GM23338 (cell line): Measurements from ENCODE around the gene RAMACL. TPM values are rescaled to one million over a fixed set of nuclear protein-coding genes. Genes with fewer than 3 reads are reported as not detected.
A peak's percentile ranks its signal among the peaks of the same experiment; 100 is the strongest.

ENCODE experiments used
- ATAC-seq: fragments of 200-7000 bp; cut with Tn5 transposase; 3 replicates; pipeline ENCODE4 v1.9.1; 2020
- DNase-seq: peaks from one replicate; pipeline ENCODE4 v3.0.0-alpha.2; 2015; ENCODE audit warnings: low spot score
- H2AFZ ChIP-seq: fragments of 200-600 bp; sonication (generic); 2 replicates; pipeline ENCODE4 v1.8.0; 2016; ENCODE audit warnings: antibody characterized with exemption, mild to moderate bottlenecking, moderate library complexity
- H3F3A ChIP-seq: fragments of 200-600 bp; sonication (generic); replicated peaks from 2 replicates; pipeline ENCODE4 v1.8.0; 2017; ENCODE audit warnings: antibody characterized with exemption, mixed run types, low read depth
- H3K27ac ChIP-seq: fragments of 200-600 bp; sonication (generic); 2 replicates; pipeline ENCODE4 v1.6.1; 2016; ENCODE audit warnings: low read depth
- H3K27me3 ChIP-seq: fragments of 200-600 bp; sonication (generic); 2 replicates; pipeline ENCODE4 v1.8.0; 2016; ENCODE audit warnings: mild to moderate bottlenecking, mixed run types, moderate library complexity; ENCODE audit not compliant: insufficient read depth
- H3K36me3 ChIP-seq: fragments of 200-600 bp; sonication (generic); 2 replicates; pipeline ENCODE4 v1.8.0; 2016; ENCODE audit warnings: mild to moderate bottlenecking; ENCODE audit not compliant: insufficient read depth
- H3K4me1 ChIP-seq: fragments of 200-600 bp; sonication (generic); 2 replicates; pipeline ENCODE4 v1.8.0; 2016; ENCODE audit warnings: mild to moderate bottlenecking, moderate library complexity; ENCODE audit not compliant: insufficient read depth
- H3K4me2 ChIP-seq: fragments of 200-600 bp; sonication (generic); 2 replicates; pipeline ENCODE4 v1.7.1; 2017; ENCODE audit warnings: mixed run types
- H3K4me3 ChIP-seq: fragments of 200-600 bp; sonication (generic); 2 replicates; pipeline ENCODE4 v1.6.1; 2016; ENCODE audit warnings: mixed run types
- H3K79me2 ChIP-seq: fragments of 200-600 bp; sonication (generic); replicated peaks from 2 replicates; pipeline ENCODE4 v1.8.0; 2017; ENCODE audit warnings: mild to moderate bottlenecking; ENCODE audit not compliant: insufficient read depth
- H3K9me2 ChIP-seq: fragments of 200-600 bp; sonication (generic); 2 replicates; pipeline ENCODE4 v1.8.0; 2017; ENCODE audit not compliant: insufficient read depth
- H4K20me1 ChIP-seq: fragments of 200-600 bp; sonication (generic); replicated peaks from 2 replicates; pipeline ENCODE4 v1.8.0; 2017; ENCODE audit warnings: mild to moderate bottlenecking; ENCODE audit not compliant: insufficient read depth
- H3K27ac Mint-ChIP-seq: 2 replicates; pipeline ENCODE4 v1.8.0; 2020; ENCODE audit warnings: inconsistent platforms, mild to moderate bottlenecking, moderate library complexity, mixed read lengths
- H3K27me3 Mint-ChIP-seq: 3 replicates; pipeline ENCODE4 v1.8.0; 2022; ENCODE audit warnings: low read depth, mild to moderate bottlenecking, moderate library complexity, mixed read lengths, inconsistent platforms; ENCODE audit not compliant: insufficient read depth, poor library complexity
- H3K36me3 Mint-ChIP-seq: 3 replicates; pipeline ENCODE4 v1.8.0; 2021; ENCODE audit warnings: low read depth, mild to moderate bottlenecking, inconsistent platforms, moderate library complexity, mixed read lengths
- H3K4me1 Mint-ChIP-seq: 3 replicates; pipeline ENCODE4 v1.8.0; 2020; ENCODE audit warnings: mild to moderate bottlenecking, inconsistent platforms, mixed read lengths
- H3K4me3 Mint-ChIP-seq: 3 replicates; pipeline ENCODE4 v1.8.0; 2021; ENCODE audit warnings: moderate library complexity, mild to moderate bottlenecking, inconsistent platforms, mixed read lengths
- H3K9me3 Mint-ChIP-seq: 3 replicates; pipeline ENCODE4 v1.8.0; 2020; ENCODE audit warnings: moderate library complexity, mild to moderate bottlenecking, inconsistent platforms, mixed read lengths
- CREB1 ChIP-seq: fragments of 250-450 bp; sonication (Bioruptor Pico); IDR thresholded peaks from 2 replicates; pipeline ENCODE4 v1.5.0; 2020; ENCODE audit warnings: low read depth, mild to moderate bottlenecking, moderate library complexity
- EZH2 ChIP-seq: fragments of 200-600 bp; sonication (generic); IDR thresholded peaks from one replicate; pipeline ENCODE4 v1.8.0; 2017; ENCODE audit warnings: antibody characterized with exemption, mild to moderate bottlenecking, low read depth; ENCODE audit not compliant: unreplicated experiment
- EZH2phosphoT487 ChIP-seq: fragments of 200-600 bp; sonication (generic); IDR thresholded peaks from one replicate; pipeline ENCODE4 v1.8.1; 2018; ENCODE audit warnings: antibody characterized with exemption; ENCODE audit not compliant: unreplicated experiment
- JUNB ChIP-seq: IDR thresholded peaks from one replicate; pipeline ENCODE4 v1.6.1; 2016; ENCODE audit warnings: antibody characterized with exemption; ENCODE audit not compliant: unreplicated experiment
- NANOG ChIP-seq: IDR thresholded peaks from 2 replicates; pipeline ENCODE4 v1.6.1; 2016; ENCODE audit warnings: antibody characterized with exemption, borderline replicate concordance
- POLR2AphosphoS5 ChIP-seq: IDR thresholded peaks from 2 replicates; pipeline ENCODE4 v1.6.1; 2016; ENCODE audit warnings: antibody characterized with exemption, low read depth
- STAT1 ChIP-seq: IDR thresholded peaks from one replicate; pipeline ENCODE4 v1.6.1; 2016; ENCODE audit warnings: antibody characterized with exemption; ENCODE audit not compliant: unreplicated experiment
- ZNF114 ChIP-seq: fragments of 250-450 bp; sonication (Bioruptor Pico); IDR thresholded peaks from 2 replicates; pipeline ENCODE4 v1.5.0; 2020; ENCODE audit warnings: mild to moderate bottlenecking, moderate library complexity
- ZNF331 ChIP-seq: fragments of 250-450 bp; sonication (Bioruptor Pico); IDR thresholded peaks from 2 replicates; pipeline ENCODE4 v1.5.0; 2020; ENCODE audit warnings: low read depth, mild to moderate bottlenecking, moderate library complexity
- polyA plus RNA-seq: library from polyadenylated mRNA; unstranded; fragments of >200 nt; fragmentation: Nextera tagmentation; extraction: Ambion mirVana; gene quantifications from 2 replicates; pipeline ENCODE4 v1.2.1, GENCODE V29; 2016
- total RNA-seq: library from RNA; depleted of rRNA; stranded (reverse); fragments of >200 nt; shearing (Covaris generic); gene quantifications from 2 replicates; pipeline ENCODE4 v1.2.3, GENCODE V29; 2014
- TF ChIP-seq, protein P1 (sequence below): IDR thresholded peaks from 2 replicates; pipeline ENCODE4 v1.6.1; 2016; ENCODE audit warnings: antibody characterized with exemption
- TF ChIP-seq, protein P2 (sequence below): IDR thresholded peaks from one replicate; pipeline ENCODE4 v1.6.1; 2018; ENCODE audit warnings: antibody characterized with exemption; ENCODE audit not compliant: unreplicated experiment
- TF ChIP-seq, protein P3 (sequence below), 2 experiments: fragments of 200-600 bp in 1 of 2; sonication (generic) in 1 of 2; conservative IDR thresholded peaks; 2 replicates each; pipeline versions ENCODE4 v1.5.1 to v1.6.1; 2016 to 2017; ENCODE audit warnings: antibody characterized with exemption in 2 of 2, low read depth in 2 of 2, mild to moderate bottlenecking in 2 of 2, moderate library complexity in 1 of 2

RAMACL gene
- total and polyA plus RNA-seq, 2 experiments from 2014 or later, result 0.61 to 4.0 TPM

DNA sequence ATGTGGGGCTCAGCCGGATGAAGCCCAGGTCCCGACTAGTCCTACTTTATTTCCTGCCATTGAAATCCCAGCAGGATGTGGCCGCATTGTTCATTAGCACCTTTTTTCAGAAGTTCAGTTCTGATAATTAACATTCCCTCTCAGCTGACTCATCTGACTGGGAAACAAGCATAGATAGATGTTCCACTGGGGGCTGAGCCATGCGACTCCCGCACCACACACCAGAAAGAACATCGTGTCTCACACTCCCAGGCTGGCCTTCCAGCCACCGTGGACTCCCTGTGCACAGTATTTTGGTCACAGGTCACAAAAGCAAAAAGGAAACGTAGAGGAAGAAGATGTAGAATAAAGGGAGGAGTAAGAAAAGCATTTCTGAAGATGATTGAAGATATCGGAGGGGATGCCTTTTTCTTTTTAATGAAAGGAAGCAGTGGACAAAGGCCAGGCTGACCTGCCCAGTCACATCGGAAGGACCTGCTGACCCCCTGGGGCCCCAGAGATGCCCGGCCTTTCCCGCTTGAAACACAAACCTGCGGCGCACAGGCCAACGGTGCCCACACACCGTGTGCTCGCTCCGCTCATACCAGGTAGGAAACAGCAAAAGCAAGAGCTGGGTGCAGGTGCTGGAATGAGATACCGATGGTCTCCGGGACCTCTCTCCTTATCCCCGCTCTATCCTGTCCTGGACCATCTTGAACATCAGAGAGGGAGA is 28.7 kb upstream of the RAMACL start (continued):
- no peak for TF ChIP-seq CREB1 (CRISPR knock-in tag)
- TF ChIP-seq EZH2, result no peak
- TF ChIP-seq, protein P1, sequence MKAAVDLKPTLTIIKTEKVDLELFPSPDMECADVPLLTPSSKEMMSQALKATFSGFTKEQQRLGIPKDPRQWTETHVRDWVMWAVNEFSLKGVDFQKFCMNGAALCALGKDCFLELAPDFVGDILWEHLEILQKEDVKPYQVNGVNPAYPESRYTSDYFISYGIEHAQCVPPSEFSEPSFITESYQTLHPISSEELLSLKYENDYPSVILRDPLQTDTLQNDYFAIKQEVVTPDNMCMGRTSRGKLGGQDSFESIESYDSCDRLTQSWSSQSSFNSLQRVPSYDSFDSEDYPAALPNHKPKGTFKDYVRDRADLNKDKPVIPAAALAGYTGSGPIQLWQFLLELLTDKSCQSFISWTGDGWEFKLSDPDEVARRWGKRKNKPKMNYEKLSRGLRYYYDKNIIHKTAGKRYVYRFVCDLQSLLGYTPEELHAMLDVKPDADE, result no peak
- no peak for TF ChIP-seq EZH2phosphoT487
- no peak for TF ChIP-seq NANOG
- no peak for TF ChIP-seq ZNF114 (CRISPR knock-in tag)
- TF ChIP-seq ZNF331 (CRISPR knock-in tag), result no peak
- no peak for TF ChIP-seq STAT1
- TF ChIP-seq, protein P2, sequence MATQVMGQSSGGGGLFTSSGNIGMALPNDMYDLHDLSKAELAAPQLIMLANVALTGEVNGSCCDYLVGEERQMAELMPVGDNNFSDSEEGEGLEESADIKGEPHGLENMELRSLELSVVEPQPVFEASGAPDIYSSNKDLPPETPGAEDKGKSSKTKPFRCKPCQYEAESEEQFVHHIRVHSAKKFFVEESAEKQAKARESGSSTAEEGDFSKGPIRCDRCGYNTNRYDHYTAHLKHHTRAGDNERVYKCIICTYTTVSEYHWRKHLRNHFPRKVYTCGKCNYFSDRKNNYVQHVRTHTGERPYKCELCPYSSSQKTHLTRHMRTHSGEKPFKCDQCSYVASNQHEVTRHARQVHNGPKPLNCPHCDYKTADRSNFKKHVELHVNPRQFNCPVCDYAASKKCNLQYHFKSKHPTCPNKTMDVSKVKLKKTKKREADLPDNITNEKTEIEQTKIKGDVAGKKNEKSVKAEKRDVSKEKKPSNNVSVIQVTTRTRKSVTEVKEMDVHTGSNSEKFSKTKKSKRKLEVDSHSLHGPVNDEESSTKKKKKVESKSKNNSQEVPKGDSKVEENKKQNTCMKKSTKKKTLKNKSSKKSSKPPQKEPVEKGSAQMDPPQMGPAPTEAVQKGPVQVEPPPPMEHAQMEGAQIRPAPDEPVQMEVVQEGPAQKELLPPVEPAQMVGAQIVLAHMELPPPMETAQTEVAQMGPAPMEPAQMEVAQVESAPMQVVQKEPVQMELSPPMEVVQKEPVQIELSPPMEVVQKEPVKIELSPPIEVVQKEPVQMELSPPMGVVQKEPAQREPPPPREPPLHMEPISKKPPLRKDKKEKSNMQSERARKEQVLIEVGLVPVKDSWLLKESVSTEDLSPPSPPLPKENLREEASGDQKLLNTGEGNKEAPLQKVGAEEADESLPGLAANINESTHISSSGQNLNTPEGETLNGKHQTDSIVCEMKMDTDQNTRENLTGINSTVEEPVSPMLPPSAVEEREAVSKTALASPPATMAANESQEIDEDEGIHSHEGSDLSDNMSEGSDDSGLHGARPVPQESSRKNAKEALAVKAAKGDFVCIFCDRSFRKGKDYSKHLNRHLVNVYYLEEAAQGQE, result no peak
- TF ChIP-seq, protein P3, sequence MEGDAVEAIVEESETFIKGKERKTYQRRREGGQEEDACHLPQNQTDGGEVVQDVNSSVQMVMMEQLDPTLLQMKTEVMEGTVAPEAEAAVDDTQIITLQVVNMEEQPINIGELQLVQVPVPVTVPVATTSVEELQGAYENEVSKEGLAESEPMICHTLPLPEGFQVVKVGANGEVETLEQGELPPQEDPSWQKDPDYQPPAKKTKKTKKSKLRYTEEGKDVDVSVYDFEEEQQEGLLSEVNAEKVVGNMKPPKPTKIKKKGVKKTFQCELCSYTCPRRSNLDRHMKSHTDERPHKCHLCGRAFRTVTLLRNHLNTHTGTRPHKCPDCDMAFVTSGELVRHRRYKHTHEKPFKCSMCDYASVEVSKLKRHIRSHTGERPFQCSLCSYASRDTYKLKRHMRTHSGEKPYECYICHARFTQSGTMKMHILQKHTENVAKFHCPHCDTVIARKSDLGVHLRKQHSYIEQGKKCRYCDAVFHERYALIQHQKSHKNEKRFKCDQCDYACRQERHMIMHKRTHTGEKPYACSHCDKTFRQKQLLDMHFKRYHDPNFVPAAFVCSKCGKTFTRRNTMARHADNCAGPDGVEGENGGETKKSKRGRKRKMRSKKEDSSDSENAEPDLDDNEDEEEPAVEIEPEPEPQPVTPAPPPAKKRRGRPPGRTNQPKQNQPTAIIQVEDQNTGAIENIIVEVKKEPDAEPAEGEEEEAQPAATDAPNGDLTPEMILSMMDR (conservative IDR thresholded peaks at IDR 0.05; ENCODE audit: low read depth in 2 of 2), result no peak

DNA sequence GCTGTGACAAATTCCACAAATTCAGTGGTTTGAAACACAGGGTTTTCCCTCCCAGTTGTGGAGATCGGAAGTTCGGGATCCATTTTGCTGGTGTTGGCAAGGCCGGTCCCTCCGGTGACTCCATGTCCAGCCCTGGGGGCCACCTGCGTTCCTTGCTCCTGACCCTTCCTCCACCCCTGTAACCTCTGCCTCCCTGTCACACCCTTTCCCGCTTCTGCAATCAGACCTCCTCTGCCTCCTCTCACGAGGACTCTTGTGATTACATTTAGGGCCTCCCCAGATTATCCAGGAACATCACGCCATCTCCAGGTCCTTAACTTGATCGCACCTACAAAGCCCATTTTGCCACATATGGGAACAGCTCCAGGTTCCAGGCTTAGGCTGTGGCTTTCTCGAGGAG is 28.1 kb upstream of the RAMACL start:
- Mint-ChIP-seq H3K9me3 (no peaks in the 10 kb centered on the region), H3K4me1 (peaks cover 61% of the 10 kb centered on the region), H3K36me3 (peaks cover 16% of the 10 kb centered on the region), H3K4me3 (no peak overlapping the region), H3K27me3 (peaks cover 8% of the 10 kb centered on the region), H3K27ac (peak overlapping the region; percentile 42; the same call in 1 of the 2 replicates)
- H3K4me2 ChIP-seq, result no peak overlapping the region
- peaks cover 9% of the 10 kb centered on the region for H4K20me1 ChIP-seq
- H3K36me3 ChIP-seq, result no peaks in the 10 kb centered on the region
- H3K27me3 ChIP-seq, result no peaks in the 10 kb centered on the region
- no peak overlapping the region for H3K27ac ChIP-seq
- no peaks in the 10 kb centered on the region for H3K9me2 ChIP-seq
- H3K4me1 ChIP-seq, result peaks cover 20% of the 10 kb centered on the region
- ATAC-seq (no peak), DNase-seq (no peak)
- H3F3A ChIP-seq, result no peaks in the 10 kb centered on the region
- peaks cover 93% of the 10 kb centered on the region for H3K79me2 ChIP-seq
- H3K4me3 ChIP-seq, result no peak overlapping the region
- H2AFZ ChIP-seq, result no peak overlapping the region
- no peak for TF ChIP-seq POLR2AphosphoS5
- TF ChIP-seq, protein P1, result no peak
- no peak for TF ChIP-seq JUNB
- no peak for TF ChIP-seq STAT1
- TF ChIP-seq, protein P3 (conservative IDR thresholded peaks at IDR 0.05; ENCODE audit: low read depth in 2 of 2), result no peak; a peak in 1 of 4 replicates
- no peak for TF ChIP-seq ZNF114 (CRISPR knock-in tag)
- no peak for TF ChIP-seq EZH2
- no peak for TF ChIP-seq CREB1 (CRISPR knock-in tag)
- no peak for TF ChIP-seq NANOG
- TF ChIP-seq, protein P2, result no peak
